Peyer's patch (tissue), 4 donors: Measurements from ENCODE around the gene ADM2.

Experiments used
- CTCF ChIP-seq, 6 experiments: fragments of 450-650 bp in 4 of 6; fragments of 200-600 bp in 2 of 6; sonication (generic) in 1 of 6; IDR thresholded peaks; one replicate each; pipeline ENCODE4 v1.5.1; 2017 to 2019; ENCODE audit warnings: antibody characterized with exemption in 6 of 6, mild to moderate bottlenecking in 3 of 6, moderate library complexity in 1 of 6
- POLR2A ChIP-seq, 2 donors: fragments of 450-650 bp; IDR thresholded peaks; one replicate each; pipeline ENCODE4 v1.5.1; 2017; ENCODE audit warnings: antibody characterized with exemption in 2 of 2, mild to moderate bottlenecking in 2 of 2, moderate library complexity in 2 of 2

GRCh38 chr22:50500452-50500851 is 19.1 kb downstream of the ADM2 start:
- TF ChIP-seq CTCF (IDR thresholded peaks at IDR 0.05) (no peak), POLR2A (IDR thresholded peaks at IDR 0.05) (no peak)
